Activated CD8-positive, alpha-beta memory T cell treated with anti-CD3 and anti-CD28 coated beads, Interleukin-2, amount 10 ng/mL, durations not matched to agents 7 days and 5 days (primary cell): ENCODE data around the gene GDF10. TPM values are rescaled to one million over a fixed set of nuclear protein-coding genes. Genes with fewer than 3 reads are reported as not detected.

Experiments
- ATAC-seq: fragments of 150-1000 bp; cut with Tn5 transposase; one replicate; pipeline ENCODE4 v1.10.0; 2021; ENCODE audit warnings: moderate library complexity
- CTCF ChIA-PET: fragments of 350-600 bp; sonication (Branson Sonifier 250); formaldehyde crosslinking; loops from one replicate; lab custom pipeline; 2021; ENCODE audit warnings: antibody characterized with exemption; lab: Charles Lee
- DNase-seq: peaks from one replicate; pipeline ENCODE4 v3.0.0-alpha.2; 2020
- H3K27ac Mint-ChIP-seq: one replicate; pipeline ENCODE4 v1.8.0; 2021; ENCODE audit warnings: mild to moderate bottlenecking, mixed read lengths
- H3K27me3 Mint-ChIP-seq: one replicate; pipeline ENCODE4 v1.8.0; 2021; ENCODE audit warnings: mixed read lengths
- H3K36me3 Mint-ChIP-seq: one replicate; pipeline ENCODE4 v1.8.0; 2021; ENCODE audit warnings: mild to moderate bottlenecking, mixed read lengths
- H3K4me1 Mint-ChIP-seq: one replicate; pipeline ENCODE4 v1.8.0; 2021; ENCODE audit warnings: mixed read lengths
- H3K4me3 Mint-ChIP-seq: one replicate; pipeline ENCODE4 v1.8.0; 2021; ENCODE audit warnings: mild to moderate bottlenecking, moderate library complexity, mixed read lengths
- H3K9me3 Mint-ChIP-seq: one replicate; pipeline ENCODE4 v1.8.0; 2022; ENCODE audit warnings: low read depth, mixed read lengths
- total RNA-seq, 2 experiments: library from RNA; stranded (reverse); gene quantifications; one replicate each; pipeline ENCODE4 v1.2.3, GENCODE V29; 2021

The GDF10 gene
- total RNA-seq, 2 experiments from 2014 or later: 0.45 TPM; not detected in 1

GRCh38 chr10:47351899-47352815 is 52.2 kb downstream of the GDF10 start:
- Mint-ChIP-seq H3K27ac (no peak overlapping the region), H3K36me3 (no peaks in the 10 kb centered on the region), H3K4me3 (no peak overlapping the region), H3K9me3 (no peaks in the 10 kb centered on the region), H3K4me1 (no peaks in the 10 kb centered on the region), H3K27me3 (no peaks in the 10 kb centered on the region)
- DNase-seq (no peak), ATAC-seq (no peak)
- CTCF ChIA-PET: no interaction called here

- Mint-ChIP-seq H3K36me3 (no peaks in the 10 kb centered on the region), H3K9me3 (no peaks in the 10 kb centered on the region), H3K4me3 (no peak overlapping the region), H3K27ac (no peak overlapping the region), H3K27me3 (no peaks in the 10 kb centered on the region), H3K4me1 (no peaks in the 10 kb centered on the region)
- CTCF ChIA-PET: no interaction called here
- ATAC-seq: no peak
- no peak for DNase-seq
These were observed 53.4 kb downstream of the GDF10 start for GRCh38 chr10:47353351-47353750.

- Mint-ChIP-seq H3K27me3 (no peaks in the 10 kb centered on the region), H3K27ac (no peak overlapping the region), H3K4me3 (no peak overlapping the region), H3K4me1 (no peaks in the 10 kb centered on the region), H3K36me3 (no peaks in the 10 kb centered on the region), H3K9me3 (no peaks in the 10 kb centered on the region)
- ATAC-seq (no peak), DNase-seq (no peak)
- CTCF ChIA-PET: no interaction called here
These were observed 54.2 kb downstream of the GDF10 start for GRCh38 chr10:47354165-47354564.

- H3K4me3 Mint-ChIP-seq: no peak overlapping the region
- ATAC-seq (no peak), DNase-seq (no peak)
- H3K9me3 Mint-ChIP-seq: no peaks in the 10 kb centered on the region
- H3K27me3 Mint-ChIP-seq: no peaks in the 10 kb centered on the region
- no peak overlapping the region for H3K27ac Mint-ChIP-seq
- no peaks in the 10 kb centered on the region for H3K36me3 Mint-ChIP-seq
- no peaks in the 10 kb centered on the region for H3K4me1 Mint-ChIP-seq
- CTCF ChIA-PET: no interaction called here
These were observed 54.9 kb downstream of the GDF10 start for GRCh38 chr10:47354900-47355299.

GRCh38 chr10:47356708-47357107 is 56.7 kb downstream of the GDF10 start:
- no peak for DNase-seq
- Mint-ChIP-seq H3K4me3 (no peak overlapping the region), H3K27me3 (no peaks in the 10 kb centered on the region), H3K4me1 (no peaks in the 10 kb centered on the region), H3K27ac (no peak overlapping the region), H3K36me3 (no peaks in the 10 kb centered on the region), H3K9me3 (no peaks in the 10 kb centered on the region)
- no peak for ATAC-seq
- CTCF ChIA-PET: no interaction called here

- ATAC-seq: no peak
- Mint-ChIP-seq H3K9me3 (no peaks in the 10 kb centered on the region), H3K27me3 (no peaks in the 10 kb centered on the region), H3K4me3 (no peak overlapping the region), H3K36me3 (no peaks in the 10 kb centered on the region), H3K27ac (no peak overlapping the region), H3K4me1 (no peaks in the 10 kb centered on the region)
- DNase-seq: no peak
- CTCF ChIA-PET: no interaction called here
These were observed 57.2 kb downstream of the GDF10 start for GRCh38 chr10:47357131-47357582.

- H3K27ac Mint-ChIP-seq: no peak overlapping the region
- H3K4me1 Mint-ChIP-seq: no peaks in the 10 kb centered on the region
- H3K9me3 Mint-ChIP-seq: no peaks in the 10 kb centered on the region
- CTCF ChIA-PET: no interaction called here
- DNase-seq (no peak), ATAC-seq (no peak)
- no peaks in the 10 kb centered on the region for H3K36me3 Mint-ChIP-seq
- H3K27me3 Mint-ChIP-seq: no peaks in the 10 kb centered on the region
- no peak overlapping the region for H3K4me3 Mint-ChIP-seq
These were observed 57.9 kb downstream of the GDF10 start for GRCh38 chr10:47357911-47358310.

GRCh38 chr10:47358457-47358856 is 58.5 kb downstream of the GDF10 start:
- no peaks in the 10 kb centered on the region for H3K36me3 Mint-ChIP-seq
- CTCF ChIA-PET: no interaction called here
- H3K27me3 Mint-ChIP-seq: no peaks in the 10 kb centered on the region
- no peaks in the 10 kb centered on the region for H3K9me3 Mint-ChIP-seq
- no peak for DNase-seq
- ATAC-seq: no peak
- no peaks in the 10 kb centered on the region for H3K4me1 Mint-ChIP-seq
- no peak overlapping the region for H3K27ac Mint-ChIP-seq
- H3K4me3 Mint-ChIP-seq: no peak overlapping the region

- DNase-seq (no peak), ATAC-seq (no peak)
- Mint-ChIP-seq H3K4me1 (no peaks in the 10 kb centered on the region), H3K27me3 (no peaks in the 10 kb centered on the region), H3K27ac (no peak overlapping the region), H3K4me3 (no peak overlapping the region), H3K36me3 (no peaks in the 10 kb centered on the region), H3K9me3 (no peaks in the 10 kb centered on the region)
- CTCF ChIA-PET: interaction anchor here (1.6 kb wide), 1 partner anchor 311 kb away, joined by 4 read pairs; no protein-coding TSS in a partner anchor
These were observed 59.1 kb downstream of the GDF10 start for GRCh38 chr10:47359101-47359500.

GRCh38 chr10:47359626-47360418 is 59.8 kb downstream of the GDF10 start:
- H3K27ac Mint-ChIP-seq: no peak overlapping the region
- no peaks in the 10 kb centered on the region for H3K27me3 Mint-ChIP-seq
- no peaks in the 10 kb centered on the region for H3K9me3 Mint-ChIP-seq
- H3K36me3 Mint-ChIP-seq: no peaks in the 10 kb centered on the region
- H3K4me1 Mint-ChIP-seq: no peaks in the 10 kb centered on the region
- CTCF ChIA-PET: interaction anchor here (1.6 kb wide), 1 partner anchor 311 kb away, joined by 4 read pairs; no protein-coding TSS in a partner anchor
- DNase-seq (no peak), ATAC-seq (no peak)
- H3K4me3 Mint-ChIP-seq: no peak overlapping the region

- ATAC-seq (no peak), DNase-seq (no peak)
- Mint-ChIP-seq H3K4me1 (no peaks in the 10 kb centered on the region), H3K27ac (no peak overlapping the region), H3K4me3 (no peak overlapping the region), H3K9me3 (no peaks in the 10 kb centered on the region), H3K36me3 (no peaks in the 10 kb centered on the region), H3K27me3 (no peaks in the 10 kb centered on the region)
- CTCF ChIA-PET: interaction anchor here (1.6 kb wide), 1 partner anchor 312 kb away, joined by 4 read pairs; no protein-coding TSS in a partner anchor
These were observed 60.5 kb downstream of the GDF10 start for GRCh38 chr10:47360419-47361040.

GRCh38 chr10:47361293-47361692 is 61.3 kb downstream of the GDF10 start:
- H3K27ac Mint-ChIP-seq: no peak overlapping the region
- no peaks in the 10 kb centered on the region for H3K4me1 Mint-ChIP-seq
- CTCF ChIA-PET: interaction anchor here (0.7 kb wide), 1 partner anchor 13 kb away, joined by 3 read pairs; no protein-coding TSS in a partner anchor
- H3K4me3 Mint-ChIP-seq: no peak overlapping the region
- no peak for DNase-seq
- no peak for ATAC-seq
- no peaks in the 10 kb centered on the region for H3K9me3 Mint-ChIP-seq
- H3K36me3 Mint-ChIP-seq: no peaks in the 10 kb centered on the region
- H3K27me3 Mint-ChIP-seq: peaks cover 3% of the 10 kb centered on the region

- no peaks in the 10 kb centered on the region for H3K9me3 Mint-ChIP-seq
- H3K27ac Mint-ChIP-seq: no peak overlapping the region
- H3K4me1 Mint-ChIP-seq: no peaks in the 10 kb centered on the region
- no peaks in the 10 kb centered on the region for H3K36me3 Mint-ChIP-seq
- ATAC-seq: no peak
- CTCF ChIA-PET: interaction anchor here (0.7 kb wide), 1 partner anchor 12 kb away, joined by 3 read pairs; no protein-coding TSS in a partner anchor
- DNase-seq: no peak
- H3K4me3 Mint-ChIP-seq: no peak overlapping the region
- H3K27me3 Mint-ChIP-seq: peaks cover 3% of the 10 kb centered on the region
These were observed 62.2 kb downstream of the GDF10 start for GRCh38 chr10:47362199-47362598.
